Measurements from ENCODE around the gene COBL.

DNA sequence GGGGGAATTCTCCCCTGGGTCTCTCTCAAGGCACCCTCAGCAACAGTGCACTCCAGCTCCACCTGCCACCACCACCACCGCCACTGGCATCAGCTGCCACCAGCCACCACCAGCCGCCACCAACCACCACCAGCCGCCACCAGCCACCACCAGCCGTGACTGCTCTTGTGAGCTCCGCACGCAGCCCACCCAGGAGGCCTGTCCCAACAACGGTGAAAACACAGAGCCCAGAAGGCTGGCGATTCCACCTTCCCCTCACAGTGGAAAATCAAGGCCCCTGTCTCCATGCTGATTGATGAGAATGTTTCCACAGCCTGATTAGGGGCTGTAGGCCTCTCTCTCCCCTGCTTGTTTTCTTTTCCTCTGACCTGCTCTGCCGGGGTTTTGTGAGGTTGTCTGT, 41.1 kb downstream of the COBL start:
- TF ChIP-seq POLR2AphosphoS5 (IDR thresholded peaks at IDR 0.05; ENCODE audit: low read depth, low read length) (no peak), TAF1 (IDR thresholded peaks at IDR 0.05; ENCODE audit: low read depth, low read length) (no peak)
